Activated CD8-positive, alpha-beta memory T cell treated with anti-CD3 and anti-CD28 coated beads, Interleukin-2, amount 50 U/mL, for 4 hours (primary cell): ENCODE data around the gene CFAP74.

Experiments
- DNase-seq: peaks from one replicate; pipeline ENCODE4 v3.0.0-alpha.2; 2020

Gene CFAP74

DNA sequence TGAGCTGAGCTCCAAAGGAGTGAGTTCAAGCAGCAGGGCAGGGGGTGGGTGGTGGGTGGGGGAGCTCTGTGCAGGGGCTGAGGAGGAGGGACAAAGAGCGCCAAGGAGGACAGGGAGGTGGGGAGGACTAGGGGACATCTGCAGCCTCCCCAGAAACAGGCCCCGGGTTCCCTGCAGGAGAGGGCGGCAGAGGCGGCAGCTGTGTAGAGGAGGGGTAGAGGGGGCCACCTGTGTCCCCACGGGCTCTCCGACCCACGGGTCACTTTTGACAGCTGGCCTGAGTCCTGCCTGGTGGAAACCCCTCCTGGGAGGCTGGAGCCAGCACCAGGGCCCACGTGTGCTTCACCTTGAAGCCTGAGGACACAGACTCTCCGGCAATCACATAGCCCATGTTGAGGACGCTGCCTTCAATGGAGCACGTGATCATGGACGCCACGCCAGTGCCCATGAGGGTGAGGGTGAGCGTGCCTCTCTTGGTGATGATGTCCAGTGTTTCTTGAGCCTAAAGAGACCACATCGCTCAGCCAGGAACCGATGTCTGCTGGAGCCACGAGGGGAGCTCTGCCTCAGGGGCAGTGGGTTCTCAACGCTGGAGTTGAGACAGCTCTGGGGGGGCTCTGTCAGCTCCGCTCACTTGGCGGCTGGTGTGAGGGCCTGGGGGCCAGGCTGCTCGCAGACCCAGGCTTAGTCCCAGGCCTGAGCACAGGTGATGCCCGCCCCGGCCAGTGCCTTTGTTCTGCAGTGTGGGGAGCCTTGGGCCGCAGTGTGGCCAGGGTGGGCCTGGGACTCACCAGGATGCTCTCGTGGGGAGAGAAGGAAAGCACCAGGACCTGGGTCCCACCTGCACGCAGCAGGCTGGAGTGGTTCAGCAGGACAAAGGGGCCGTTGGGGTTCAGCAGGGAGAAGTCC, 77.9 kb downstream of the CFAP74 start:
- no peak for DNase-seq

DNA sequence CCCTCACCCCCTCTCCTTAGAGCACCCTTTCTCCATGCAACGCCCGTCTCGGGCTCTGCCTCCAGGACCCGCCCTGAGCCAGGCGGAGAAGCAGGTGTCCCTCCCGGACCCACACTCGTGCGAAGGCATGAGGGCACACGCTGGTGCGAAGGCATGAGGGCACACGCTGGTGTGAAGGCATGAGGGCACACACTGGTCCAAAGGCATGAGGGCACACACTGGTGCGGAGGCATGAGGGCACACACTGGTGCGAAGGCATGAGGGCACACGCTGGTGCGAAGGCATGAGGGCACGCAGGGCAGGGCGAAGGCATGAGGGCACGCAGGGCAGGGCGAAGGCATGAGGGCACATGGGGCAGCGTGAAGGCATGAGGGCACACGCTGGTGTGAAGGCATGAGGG, 78.7 kb downstream of the CFAP74 start:
- no peak for DNase-seq

DNA sequence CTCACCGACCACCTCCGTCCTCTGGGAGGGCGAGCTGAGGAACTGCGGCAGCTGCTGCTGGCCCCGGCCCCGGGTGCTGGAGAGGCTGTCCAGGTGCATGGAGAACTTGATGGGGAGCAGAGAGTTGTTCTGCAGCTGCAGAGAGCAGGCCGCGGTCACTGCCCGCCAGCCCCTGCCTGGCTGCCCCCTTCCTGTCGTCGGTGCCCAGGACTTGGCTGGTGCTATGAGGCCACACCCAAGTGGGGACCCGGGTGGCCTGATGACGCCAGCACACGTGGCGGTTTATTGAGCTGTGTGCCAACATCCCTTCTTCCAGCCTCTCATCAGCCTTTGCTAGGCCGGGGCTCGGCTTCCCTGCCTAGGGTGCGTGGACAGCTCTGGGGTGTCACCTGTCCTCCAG, 79.2 kb downstream of the CFAP74 start:
- DNase-seq, result no peak

- no peak for DNase-seq
Observed at GRCh38 chr1:1922956-1923833, 80.4 kb downstream of the CFAP74 start.

DNA sequence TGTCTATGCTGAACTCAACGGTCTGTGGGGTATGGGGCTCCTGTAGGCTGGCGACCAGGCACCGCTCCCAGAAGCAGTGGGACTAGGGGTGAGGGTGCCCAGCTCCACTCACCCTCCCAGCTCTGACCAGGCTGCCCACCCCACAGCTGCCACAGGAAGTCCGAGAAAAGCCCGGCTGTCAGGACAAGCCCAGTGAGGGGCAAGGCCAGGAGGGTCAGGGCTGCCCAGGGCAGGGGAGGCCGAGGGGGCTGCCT, 81.0 kb downstream of the CFAP74 start:
- DNase-seq, result no peak

DNA sequence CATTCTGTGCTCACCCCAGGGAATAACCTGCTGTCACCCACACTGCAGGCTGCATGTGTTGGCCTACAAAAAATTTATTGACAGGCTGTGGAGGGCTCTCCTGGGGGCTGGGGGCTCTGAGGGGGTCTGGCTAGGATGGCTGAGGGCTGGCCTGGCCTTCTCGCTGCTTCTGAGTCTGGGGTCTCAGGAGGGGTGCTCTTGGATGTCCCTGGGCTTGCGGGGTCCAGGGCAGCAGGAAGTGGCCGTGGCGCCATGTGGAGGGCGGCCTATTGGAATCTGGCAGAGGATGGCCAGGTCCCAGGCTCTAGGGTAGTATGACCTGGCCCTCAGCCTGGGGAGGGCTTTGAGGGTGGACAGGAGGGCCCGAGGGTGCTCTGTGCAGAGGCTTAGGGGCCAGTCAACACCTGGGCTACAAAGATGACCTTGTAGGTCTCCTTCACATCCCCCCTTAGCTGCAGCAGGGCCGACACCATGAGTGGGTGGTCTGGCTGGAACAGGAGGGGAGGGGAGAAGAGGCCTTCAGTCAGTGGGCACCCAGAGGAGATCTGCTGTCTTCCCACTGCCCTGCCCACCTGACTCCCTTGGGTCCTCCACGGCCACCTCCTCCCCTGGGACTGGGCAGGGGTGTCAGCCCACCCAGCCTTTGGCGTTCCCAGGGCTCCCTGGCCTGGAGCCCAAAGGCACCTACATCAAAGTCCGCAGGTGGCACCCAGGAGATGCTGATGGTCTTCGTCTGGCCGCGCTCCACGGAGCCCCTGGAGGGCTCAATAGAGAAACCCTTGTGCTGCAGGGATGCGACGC, 81.5 kb downstream of the CFAP74 start:
- no peak for DNase-seq

- DNase-seq, result no peak
Observed at GRCh38 chr1:1921459-1921862, 82.1 kb downstream of the CFAP74 start.

- no peak for DNase-seq
Observed at GRCh38 chr1:1920608-1921458, 82.8 kb downstream of the CFAP74 start.

DNA sequence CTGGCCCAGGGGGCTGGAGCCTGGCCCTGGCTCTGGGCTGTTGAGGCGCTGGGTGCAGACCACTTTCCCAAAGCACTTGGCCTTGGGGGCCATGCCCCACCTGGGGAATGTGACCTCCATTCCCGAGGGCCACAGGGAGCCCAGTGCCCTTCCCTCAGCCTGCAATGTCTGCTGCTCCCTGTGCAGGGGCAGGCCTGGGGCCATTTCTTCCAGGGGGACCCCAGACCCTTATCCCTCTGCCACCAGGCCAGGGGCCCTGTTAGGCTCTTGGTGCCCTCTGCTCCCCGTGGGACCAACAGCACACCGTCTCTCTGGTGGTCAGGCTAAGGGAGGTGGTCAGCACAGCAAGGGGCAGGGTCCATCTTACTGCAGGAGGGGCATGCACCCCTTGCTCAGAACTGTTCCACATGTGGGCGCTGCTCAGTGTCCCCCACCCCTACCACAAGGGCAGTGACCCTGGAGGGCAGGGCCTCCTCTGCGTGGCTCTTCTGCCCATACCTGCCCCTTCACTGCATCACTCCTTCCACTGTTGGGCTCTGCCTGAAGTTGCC, 83.5 kb downstream of the CFAP74 start:
- DNase-seq, result no peak

- DNase-seq, result peak; percentile 100
Observed at GRCh38 chr1:1919304-1920056, 84.1 kb downstream of the CFAP74 start.

DNA sequence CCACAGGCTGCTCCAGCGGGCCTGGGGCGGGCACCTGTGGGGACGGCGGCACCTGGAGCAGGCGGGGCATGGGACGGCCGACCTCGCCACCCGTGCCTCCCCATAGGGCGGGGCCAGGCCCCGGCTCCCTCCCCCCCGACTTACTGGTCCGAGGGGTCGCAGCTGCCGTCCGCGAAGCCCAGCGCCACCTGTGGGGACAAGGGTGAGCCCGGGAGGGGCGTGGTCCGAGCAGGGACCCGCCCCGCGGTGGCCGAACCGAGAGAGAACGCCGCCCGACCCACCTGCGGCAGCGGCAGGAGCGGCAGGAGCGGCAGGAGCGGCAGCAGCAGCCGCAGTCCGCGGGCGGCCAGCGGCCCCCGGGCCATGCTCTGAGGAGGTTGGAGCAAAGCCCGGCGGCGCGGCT, 84.7 kb downstream of the CFAP74 start, which contains the start of gene TMEM52:
TMEM52 (minus strand) TSS at position 379 of the 403 bp plus-strand sequence; CDS start at position 365, 14 bp downstream.
- DNase-seq, result no peak

GRCh38 chr1:1917995-1918900, 85.3 kb downstream of the CFAP74 start:
- no peak for DNase-seq

DNA sequence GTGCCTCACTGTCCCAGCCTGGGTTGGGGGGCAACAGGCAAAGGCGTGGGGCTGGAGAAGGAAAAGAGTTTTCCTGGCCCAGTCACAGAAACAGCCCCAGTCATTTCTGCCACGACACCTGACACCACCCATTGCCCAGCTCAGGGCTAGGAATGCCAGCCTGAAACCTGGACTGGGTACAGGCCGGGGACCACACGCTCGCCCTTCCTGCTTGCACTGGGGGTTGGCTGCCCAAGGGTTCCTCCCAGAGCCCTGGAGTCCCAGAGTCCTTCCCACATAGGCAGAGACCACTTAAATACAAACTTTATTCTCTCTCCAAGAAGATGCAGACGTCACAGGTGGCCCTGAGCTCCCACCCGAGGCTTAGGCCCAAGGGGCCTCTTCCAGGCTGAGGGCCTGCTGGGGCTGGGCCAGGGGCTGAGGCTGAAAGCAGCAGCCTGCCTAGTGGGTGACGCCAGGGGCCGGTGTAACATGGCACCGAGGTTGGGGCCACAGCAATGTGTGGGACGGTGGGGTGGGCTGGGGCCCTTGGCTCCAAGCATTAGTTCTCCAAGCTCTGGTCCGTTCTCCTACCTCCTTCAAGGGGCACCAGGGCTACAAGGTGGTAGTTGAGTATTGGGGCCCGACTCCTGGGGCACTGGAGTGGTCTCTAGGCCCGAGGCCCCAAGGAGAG, 86.1 kb downstream of the CFAP74 start:
- DNase-seq, result no peak

DNA sequence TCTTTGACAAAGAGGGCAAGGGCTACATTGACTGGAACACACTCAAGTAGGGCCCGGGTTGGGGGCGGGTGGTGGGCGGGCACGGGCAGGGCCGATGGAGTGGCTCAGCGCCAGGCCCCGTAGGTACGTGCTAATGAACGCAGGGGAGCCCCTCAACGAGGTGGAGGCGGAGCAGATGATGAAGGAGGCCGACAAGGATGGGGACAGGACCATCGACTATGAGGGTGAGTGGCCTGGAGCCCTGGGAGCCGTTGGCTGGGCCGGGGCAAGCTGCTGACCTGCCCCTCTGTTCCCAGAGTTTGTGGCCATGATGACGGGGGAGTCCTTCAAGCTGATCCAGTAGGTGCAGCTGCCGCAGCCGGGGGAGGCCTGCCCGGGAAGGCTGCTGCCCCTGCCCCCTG, 86.7 kb downstream of the CFAP74 start:
- DNase-seq, result no peak

- no peak for DNase-seq
Observed at GRCh38 chr1:1915911-1916840, 87.4 kb downstream of the CFAP74 start.

DNA sequence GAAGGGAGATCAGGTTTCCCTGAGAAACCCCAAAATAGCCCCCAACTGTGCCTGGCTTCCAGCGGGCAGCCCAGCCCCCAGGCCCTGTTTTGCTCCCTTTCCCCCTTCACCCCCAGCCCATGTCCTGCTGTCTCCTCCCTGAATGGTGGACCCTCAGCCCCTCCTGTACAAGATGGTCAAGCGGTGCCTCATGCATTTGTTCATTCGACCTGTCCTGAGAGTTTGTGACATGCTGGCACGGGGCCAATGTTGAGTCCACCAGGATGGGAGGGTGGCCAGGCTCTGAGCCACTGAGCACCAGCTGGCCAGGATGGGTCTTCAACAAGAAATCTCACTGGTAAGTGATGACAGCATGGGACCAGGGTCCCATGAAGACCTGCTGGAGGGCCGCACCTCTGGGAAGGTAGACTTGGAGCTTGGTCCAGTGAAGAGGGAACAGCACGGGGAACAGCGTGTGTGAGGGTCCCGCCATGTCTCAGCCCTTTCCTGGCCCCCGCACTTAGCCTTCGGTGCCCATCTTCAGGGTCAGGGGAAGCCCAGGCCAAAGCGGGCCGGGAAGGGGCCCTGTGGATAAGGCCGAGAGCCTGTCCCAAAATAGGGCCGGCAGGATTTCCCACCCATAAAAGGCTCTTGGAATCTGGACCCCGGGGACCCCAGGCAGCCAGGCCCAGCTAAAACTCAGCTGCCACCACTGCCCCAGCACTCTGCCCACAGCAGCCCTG, 88.5 kb downstream of the CFAP74 start, which contains the start of gene CALML6:
CALML6 (plus strand) TSS at position 290 of the 722 bp plus-strand sequence; CDS start at position 311, 21 bp downstream.
- DNase-seq, result no peak
